Left kidney (tissue), 2 donors: ENCODE results near the gene CTNS. TPM values are rescaled to one million over a fixed set of nuclear protein-coding genes. Genes with fewer than 3 reads are reported as not detected.

Source experiments
- DNase-seq: peaks from one replicate; pipeline ENCODE4 v3.0.0-alpha.2; 2013
- polyA plus RNA-seq: library from polyadenylated mRNA; unstranded; fragments of 120-200 nt; gene quantifications from one replicate; pipeline ENCODE4 v1.2.1, GENCODE V29; 2013; ENCODE audit not compliant: insufficient read length

The CTNS gene
- polyA plus RNA-seq, 1 donor = 23.3 TPM

DNA sequence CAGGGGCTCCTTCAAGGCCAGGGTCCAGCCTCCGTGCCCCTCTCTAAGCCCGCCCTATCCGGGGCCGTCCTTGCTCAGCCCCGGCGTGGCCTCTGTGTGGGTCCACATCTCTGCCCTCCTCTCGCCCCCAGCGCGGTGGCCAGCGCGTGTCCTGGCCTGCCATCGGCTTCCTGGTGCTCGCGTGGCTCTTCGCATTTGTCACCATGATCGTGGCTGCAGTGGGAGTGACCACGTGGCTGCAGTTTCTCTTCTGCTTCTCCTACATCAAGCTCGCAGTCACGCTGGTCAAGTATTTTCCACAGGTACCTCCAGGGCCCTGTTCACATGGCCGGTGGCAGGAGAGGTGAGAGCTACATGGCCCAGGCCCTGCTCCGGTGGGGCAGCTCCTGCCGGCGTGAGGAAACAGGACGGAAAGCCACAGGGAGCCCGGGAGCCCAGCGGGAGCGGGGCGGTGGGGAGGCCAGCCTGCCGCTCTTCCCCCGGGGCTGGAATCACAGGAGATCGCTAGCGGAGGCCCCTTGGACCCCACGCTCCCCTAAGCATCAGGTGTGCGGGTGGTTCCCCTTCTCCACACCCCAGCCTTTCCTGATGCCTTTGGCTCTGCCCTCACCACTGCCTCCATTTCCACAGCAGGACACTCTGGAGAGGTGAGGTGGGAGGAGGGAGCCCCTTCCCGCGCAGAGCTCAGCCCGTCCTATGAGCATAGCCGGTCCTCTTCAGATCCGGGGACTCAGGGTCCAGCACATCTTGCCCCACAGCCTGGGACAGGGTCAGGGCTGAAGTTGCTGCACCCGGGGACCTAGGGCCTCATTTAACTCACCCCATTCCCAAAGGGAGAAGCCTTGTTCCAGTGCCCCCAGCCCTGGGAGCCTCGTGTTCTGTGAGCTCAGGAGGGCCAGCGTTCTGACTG, 21.6 kb downstream of the CTNS start:
- no peak for DNase-seq

DNA sequence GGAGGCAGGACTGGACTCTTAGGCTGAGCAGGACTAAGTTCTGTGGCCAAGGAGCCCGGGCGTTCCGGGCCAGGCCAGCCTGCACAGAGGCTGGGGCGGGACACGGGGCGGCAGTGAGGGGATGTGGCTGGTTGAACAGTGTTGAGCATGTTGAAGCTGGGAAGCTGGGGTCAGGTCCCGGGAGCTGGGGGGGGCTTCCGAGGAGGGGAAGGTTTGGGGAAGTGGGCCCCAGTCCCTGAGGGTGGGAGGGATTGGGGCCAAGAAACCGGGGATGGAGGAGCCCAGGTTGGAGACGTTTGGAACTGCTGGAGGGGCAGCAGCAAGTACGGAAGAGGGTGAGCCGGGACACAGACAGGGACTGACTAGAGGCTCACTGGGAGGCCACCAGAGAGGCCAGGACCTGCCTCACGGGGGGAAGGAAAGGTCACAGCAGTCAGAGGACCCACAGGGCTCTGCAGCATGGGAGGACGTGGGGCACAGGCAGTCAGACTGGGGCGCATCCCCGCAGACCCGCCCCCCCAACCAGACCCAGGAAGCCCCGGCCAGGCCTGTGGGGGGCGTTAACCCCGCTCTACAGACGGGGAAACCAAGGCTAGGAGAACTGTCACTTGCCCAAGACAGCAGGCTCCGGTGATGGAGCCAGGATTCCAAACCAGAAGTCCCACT, 22.4 kb downstream of the CTNS start:
- no peak for DNase-seq

GRCh38 chr17:3659541-3660111, 23.1 kb downstream of the CTNS start:
- DNase-seq = no peak

DNA sequence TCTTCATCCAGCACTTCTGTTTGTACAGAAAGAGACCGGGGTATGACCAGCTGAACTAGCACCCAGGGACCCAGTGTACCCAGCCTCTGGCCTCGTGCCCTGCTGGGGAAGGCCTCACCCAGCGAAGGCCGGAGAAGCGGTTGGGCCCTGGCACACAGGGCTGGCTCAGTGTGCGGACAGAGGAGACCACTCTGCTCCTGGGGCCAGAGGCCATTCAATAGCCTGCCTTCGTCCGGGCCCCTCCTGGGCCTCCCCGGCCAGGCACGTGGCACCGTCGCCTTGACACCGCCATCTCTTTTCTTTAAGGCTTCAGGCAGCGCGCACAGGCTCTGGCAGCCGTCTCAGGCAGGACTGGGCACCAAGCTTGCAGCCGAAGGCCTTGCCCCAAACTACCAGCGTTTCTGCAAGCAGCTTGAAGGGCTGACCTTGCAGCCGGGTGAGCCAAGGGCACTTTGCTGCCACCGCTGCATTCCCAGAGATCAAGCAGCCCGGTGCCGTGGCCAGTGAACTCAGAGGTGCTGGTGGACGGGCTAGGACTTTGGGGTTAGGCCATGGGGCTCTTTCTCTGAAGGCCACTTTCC, 23.8 kb downstream of the CTNS start:
- DNase-seq = no peak

DNA sequence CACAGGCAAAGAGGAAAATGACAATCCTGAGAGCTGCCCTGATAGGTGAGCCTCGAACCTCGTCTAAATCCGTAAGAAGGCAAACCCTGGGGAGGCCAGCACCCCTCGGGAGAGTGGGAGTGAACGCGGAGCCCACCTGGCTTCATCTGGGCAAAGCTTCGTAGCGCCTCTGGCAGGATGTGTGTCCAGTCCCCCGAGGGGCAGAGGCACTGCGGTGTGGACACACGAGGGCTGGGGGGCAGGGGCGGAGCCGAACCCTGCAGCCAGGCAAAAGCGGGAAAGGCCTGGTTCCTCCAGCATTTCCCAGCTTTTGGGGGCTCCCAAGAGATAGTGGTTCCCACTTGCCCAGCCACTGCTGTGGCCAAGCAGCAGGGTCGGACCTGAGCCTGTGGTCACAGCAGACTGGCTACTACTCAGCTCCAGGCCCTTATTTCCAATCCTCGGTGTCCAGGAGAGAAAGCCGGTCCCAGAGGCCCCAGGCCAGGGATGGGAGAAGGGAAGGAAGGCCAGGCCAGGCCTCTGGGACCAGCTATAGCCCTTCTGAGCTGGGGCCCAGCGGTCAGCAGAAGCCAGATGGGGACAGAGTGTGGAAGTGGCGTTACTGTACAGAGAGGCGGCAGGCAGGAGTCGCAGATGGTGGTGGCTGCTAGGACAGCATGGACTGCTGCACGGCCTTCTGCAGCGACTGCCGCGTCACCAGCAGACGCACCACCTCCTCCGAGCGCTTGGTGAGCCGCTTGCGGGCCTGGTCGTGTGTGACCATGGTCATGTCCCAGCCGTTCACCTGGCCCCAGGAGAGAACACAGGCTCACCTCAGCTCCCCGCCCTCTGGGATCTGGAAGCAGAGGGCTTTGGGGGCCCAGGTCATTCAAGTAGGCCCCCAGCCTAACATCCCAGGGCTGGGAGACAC, 26.8 kb downstream of the CTNS start:
- DNase-seq = no peak

- no peak for DNase-seq
These were observed 29.3 kb downstream of the CTNS start for GRCh38 chr17:3665834-3666233.

DNA sequence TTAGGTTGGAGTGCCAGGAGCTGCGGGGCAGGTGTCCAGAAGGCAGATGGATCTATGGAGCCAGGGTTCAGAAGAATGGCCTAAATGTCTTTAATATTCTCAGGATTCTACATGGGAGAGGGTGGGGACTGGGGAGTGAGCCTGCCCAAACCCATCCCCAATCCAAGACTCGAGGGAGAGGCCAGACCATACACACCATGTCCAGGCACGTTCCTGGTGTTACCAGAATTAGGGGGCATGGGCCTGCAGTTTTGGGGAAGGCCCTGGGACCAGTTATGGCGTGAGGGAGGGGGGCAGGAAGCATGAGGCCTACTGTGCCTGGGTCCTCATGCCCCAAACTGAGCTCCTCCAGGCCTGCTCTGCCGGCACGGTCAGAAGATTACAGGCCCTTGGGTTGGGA, 30.0 kb downstream of the CTNS start:
- DNase-seq = no peak

GRCh38 chr17:3667366-3668278, 31.1 kb downstream of the CTNS start:
- DNase-seq = peak; percentile 78

- DNase-seq = peak; percentile 98
These were observed 31.9 kb downstream of the CTNS start, which contains the start of the genes EMC6 and TAX1BP3 for GRCh38 chr17:3668279-3669084. EMC6 (plus strand) TSS chr17:3668812; CDS start chr17:3669147, 335 bp downstream. TAX1BP3 (minus strand) TSS chr17:3668578; CDS start chr17:3668526, 52 bp downstream.

DNA sequence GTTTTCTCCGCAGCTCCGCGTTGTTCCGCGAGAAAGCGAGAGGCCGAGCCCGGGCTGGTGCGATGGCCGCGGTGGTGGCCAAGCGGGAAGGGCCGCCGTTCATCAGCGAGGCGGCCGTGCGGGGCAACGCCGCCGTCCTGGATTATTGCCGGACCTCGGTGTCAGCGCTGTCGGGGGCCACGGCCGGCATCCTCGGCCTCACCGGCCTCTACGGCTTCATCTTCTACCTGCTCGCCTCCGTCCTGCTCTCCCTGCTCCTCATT, 32.5 kb downstream of the CTNS start:
- DNase-seq = no peak

DNA sequence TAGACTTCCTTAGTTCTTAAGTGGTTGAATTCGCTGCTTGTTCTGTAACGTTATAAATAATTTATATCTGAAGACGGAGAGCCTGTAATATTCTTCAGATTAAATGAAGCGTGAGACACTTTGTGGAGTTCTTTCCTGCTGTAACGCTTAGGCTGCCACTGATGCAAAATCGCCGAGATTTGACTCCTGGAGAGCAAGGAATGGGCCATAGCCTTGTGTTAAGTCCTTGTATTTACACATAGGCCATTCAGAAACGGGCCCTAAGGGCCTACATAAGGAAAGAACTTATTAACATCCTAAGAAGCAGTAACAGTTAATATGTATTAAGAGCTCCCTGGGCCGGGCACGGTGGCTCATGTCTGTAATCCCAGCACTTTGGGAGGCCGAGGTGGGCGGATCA, 33.0 kb downstream of the CTNS start:
- no peak for DNase-seq

- DNase-seq = no peak
These were observed 36.0 kb downstream of the CTNS start for GRCh38 chr17:3672571-3672970.

DNA sequence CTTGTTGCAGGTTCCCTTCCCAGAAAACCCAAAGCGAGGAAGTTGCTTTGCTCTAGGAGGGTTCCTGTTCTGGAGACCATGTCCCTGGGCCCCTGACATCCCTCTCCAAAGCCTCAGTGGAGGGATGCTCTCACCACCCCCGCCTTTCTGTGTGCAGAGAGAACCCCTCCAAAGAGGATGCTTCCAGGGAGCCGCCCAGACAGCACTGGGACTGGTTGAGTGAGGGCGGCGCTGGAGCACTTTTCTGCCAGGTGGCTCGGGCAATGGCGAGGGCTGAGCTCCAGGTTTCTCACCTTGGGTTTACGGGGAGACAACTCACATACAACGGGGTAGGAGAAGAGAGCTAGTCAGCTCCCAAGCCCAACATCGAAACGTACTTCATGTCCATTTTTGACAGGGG, 39.3 kb downstream of the CTNS start:
- DNase-seq = no peak

DNA sequence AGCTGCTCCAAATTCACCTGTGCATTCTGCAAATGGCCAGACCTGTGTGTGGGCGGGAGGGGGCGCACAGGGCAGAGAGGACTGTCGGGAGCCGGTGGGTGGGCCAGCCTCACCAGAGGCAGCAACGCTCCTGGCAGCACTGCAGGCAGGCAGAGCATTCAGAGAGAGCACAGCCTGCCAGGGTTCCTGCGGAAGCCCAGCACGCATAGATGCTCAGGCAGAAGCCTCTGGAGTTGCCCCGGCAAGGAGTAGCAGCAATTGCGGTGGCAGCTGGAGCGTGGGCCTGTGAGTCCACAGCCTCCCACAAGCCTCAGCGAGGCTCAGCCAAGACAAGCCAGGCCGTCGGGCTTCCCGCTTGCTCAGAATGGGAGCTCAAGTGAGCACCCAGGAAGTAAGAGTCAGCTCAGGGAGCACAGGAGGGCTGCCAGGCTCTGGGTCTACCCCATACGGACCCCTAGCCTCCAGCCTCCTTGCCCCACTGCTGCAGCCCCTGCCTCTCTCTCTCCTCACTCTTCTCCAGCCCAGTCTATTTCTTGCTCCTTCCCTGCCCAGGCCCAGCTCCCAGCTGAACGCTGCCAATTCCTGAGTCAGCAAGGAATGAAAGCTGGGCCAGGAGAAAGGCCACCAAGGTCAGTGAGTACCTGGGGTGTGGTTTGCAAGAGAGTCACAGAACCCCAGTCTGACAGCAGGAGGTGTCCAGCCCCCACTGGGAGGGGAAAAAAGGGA, 41.7 kb downstream of the CTNS start:
- no peak for DNase-seq

GRCh38 chr17:3678821-3679530, 42.4 kb downstream of the CTNS start:
- no peak for DNase-seq

GRCh38 chr17:3679531-3680126, 43.1 kb downstream of the CTNS start:
- DNase-seq = no peak

DNA sequence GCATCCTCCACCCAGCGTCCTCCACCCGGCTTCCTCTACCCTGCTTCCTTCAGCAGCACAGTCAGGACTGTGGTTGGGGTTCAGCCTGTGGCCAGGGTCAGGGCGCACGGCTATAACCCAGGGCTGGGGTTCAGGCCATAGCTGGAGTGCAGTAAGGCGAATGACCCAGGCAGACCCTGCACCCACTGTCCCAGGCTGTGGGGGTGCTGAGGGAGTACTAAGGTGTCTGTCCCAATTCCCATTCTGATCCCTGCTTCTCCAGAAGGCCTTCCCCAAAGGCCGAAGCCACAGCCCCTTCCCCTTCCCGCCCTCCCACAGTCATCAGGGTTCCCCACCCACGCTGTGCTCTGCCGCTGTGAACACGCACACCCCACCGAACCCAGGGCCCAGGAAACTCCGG, 44.5 kb downstream of the CTNS start:
- no peak for DNase-seq

DNA sequence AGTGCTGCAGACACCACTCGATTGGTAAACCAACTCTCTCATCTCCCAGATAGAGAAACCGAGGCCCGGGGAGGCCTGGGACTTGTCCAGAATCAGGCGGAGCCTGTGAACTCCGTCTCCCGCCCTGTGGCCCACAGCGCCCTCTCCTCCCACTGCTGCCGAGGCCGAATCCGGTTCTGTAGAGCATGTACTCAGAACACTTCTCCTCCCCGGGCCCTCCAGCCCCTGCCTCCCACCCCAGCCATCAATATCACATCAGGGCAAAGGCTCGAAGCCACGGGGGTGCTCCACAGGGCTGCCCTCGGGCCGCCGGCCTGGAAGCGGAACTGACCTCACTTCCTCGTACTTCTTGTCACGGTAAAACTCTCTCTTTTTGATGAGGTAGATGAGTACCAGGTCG, 45.0 kb downstream of the CTNS start:
- DNase-seq = no peak
